ENCODE data around the gene THADA. TPM values are rescaled to one million over a fixed set of nuclear protein-coding genes. Genes with fewer than 3 reads are reported as not detected.

The THADA gene
- total RNA-seq, 1 donor from 2014 or later, result 29.3 TPM

GRCh38 chr2:43269706-43270105, 326.1 kb downstream of the THADA start:
- no peaks in the 10 kb centered on the region for H3K27me3 ChIP-seq
- no peaks in the 10 kb centered on the region for H3K36me3 ChIP-seq
- H3K79me2 ChIP-seq (ENCODE audit: low read depth), result no peaks in the 10 kb centered on the region
- H3K27ac ChIP-seq, result no peak overlapping the region
- Mint-ChIP-seq H3K36me3 (peaks cover 6% of the 10 kb centered on the region), H3K27ac (no peak overlapping the region), H3K4me1 (peaks cover 57% of the 10 kb centered on the region), H3K4me3 (no peak overlapping the region), H3K27me3 (ENCODE audit: insufficient read depth, low read depth) (peaks cover 2% of the 10 kb centered on the region), H3K9me3 (no peaks in the 10 kb centered on the region)
- no peak overlapping the region for H3K9ac ChIP-seq
- no peak overlapping the region for H3K4me3 ChIP-seq
- H3K4me1 ChIP-seq, result peaks cover 43% of the 10 kb centered on the region
- no peak overlapping the region for H3K4me2 ChIP-seq
- H3F3A ChIP-seq (ENCODE audit: low read depth), result peaks cover 11% of the 10 kb centered on the region
- H4K20me1 ChIP-seq (ENCODE audit: low read depth), result no peaks in the 10 kb centered on the region
- DNase-seq (ENCODE audit: low spot score), result no peak
- no peak overlapping the region for H2AFZ ChIP-seq (replicated peaks)
- no peaks in the 10 kb centered on the region for H3K9me3 ChIP-seq (ENCODE audit: low read depth)
- TF ChIP-seq EZH2 (IDR thresholded peaks at IDR 0.05) (no peak), EZH2phosphoT487 (IDR thresholded peaks at IDR 0.05) (no peak)
- TF ChIP-seq, protein P1, sequence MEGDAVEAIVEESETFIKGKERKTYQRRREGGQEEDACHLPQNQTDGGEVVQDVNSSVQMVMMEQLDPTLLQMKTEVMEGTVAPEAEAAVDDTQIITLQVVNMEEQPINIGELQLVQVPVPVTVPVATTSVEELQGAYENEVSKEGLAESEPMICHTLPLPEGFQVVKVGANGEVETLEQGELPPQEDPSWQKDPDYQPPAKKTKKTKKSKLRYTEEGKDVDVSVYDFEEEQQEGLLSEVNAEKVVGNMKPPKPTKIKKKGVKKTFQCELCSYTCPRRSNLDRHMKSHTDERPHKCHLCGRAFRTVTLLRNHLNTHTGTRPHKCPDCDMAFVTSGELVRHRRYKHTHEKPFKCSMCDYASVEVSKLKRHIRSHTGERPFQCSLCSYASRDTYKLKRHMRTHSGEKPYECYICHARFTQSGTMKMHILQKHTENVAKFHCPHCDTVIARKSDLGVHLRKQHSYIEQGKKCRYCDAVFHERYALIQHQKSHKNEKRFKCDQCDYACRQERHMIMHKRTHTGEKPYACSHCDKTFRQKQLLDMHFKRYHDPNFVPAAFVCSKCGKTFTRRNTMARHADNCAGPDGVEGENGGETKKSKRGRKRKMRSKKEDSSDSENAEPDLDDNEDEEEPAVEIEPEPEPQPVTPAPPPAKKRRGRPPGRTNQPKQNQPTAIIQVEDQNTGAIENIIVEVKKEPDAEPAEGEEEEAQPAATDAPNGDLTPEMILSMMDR (IDR thresholded peaks at IDR 0.05), result no peak

GRCh38 chr2:43269074-43269572, 326.7 kb downstream of the THADA start:
- Histone ChIP-seq H3K36me3 (no peaks in the 10 kb centered on the region), H3K9me3 (ENCODE audit: low read depth) (no peaks in the 10 kb centered on the region), H3K79me2 (ENCODE audit: low read depth) (no peaks in the 10 kb centered on the region), H4K20me1 (ENCODE audit: low read depth) (no peaks in the 10 kb centered on the region), H3K4me1 (peaks cover 38% of the 10 kb centered on the region), H3K4me2 (no peak overlapping the region), H3K4me3 (no peak overlapping the region), H3K9ac (no peak overlapping the region), H2AFZ (replicated peaks) (no peak overlapping the region), H3K27me3 (no peaks in the 10 kb centered on the region), H3K27ac (no peak overlapping the region), H3F3A (ENCODE audit: low read depth) (peaks cover 11% of the 10 kb centered on the region)
- peaks cover 52% of the 10 kb centered on the region for H3K4me1 Mint-ChIP-seq
- H3K4me3 Mint-ChIP-seq, result peak overlapping the region; percentile 27
- H3K9me3 Mint-ChIP-seq, result no peaks in the 10 kb centered on the region
- peaks cover 2% of the 10 kb centered on the region for H3K27me3 Mint-ChIP-seq (ENCODE audit: insufficient read depth, low read depth)
- H3K36me3 Mint-ChIP-seq, result peaks cover 6% of the 10 kb centered on the region
- peak; percentile 43 for DNase-seq (ENCODE audit: low spot score)
- H3K27ac Mint-ChIP-seq, result peak overlapping the region; percentile 84
- TF ChIP-seq EZH2phosphoT487 (IDR thresholded peaks at IDR 0.05) (no peak), EZH2 (IDR thresholded peaks at IDR 0.05) (no peak)
- TF ChIP-seq, protein P1 (IDR thresholded peaks at IDR 0.05), result no peak

DNA sequence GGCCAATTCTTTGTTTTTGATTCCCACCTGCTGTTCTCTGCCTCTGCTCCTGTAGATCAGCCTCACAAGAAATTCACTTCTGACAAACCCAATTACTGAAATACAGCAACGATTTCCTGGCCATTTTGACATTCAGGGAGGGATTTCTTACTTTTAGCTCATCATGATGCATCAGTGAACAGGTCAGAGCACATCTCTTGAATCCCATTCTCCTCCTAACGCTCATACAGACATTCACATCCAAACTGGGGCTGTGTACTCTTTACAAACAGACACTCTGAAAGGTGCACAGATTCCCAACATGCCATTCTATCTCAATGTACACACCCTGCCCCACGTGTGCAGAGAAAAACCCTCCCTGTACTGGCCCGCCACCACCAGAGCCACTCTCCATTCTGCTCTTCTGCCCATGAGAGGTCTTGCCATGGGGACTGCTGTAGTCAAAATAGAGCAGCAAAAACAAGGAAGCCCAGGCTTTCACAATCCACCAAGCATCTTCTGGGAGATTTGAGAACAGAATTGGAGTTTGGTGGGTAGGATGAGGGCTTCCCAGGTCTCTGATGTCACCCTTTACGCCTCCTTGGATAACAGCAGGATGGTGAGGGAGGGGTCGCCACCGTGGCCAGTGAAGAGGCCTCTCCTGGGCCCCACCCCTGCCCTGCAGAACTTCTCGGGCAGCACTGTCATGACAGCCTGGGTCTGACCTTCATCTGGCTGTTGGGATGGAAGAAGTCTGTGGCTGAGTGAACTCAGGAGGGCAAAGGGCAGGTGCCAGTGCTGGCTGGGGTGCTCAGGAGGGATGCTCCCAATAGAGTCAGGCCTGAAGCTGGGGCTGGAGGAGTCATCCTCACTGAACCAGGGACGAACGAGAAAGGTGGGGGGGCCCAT, 327.5 kb downstream of the THADA start:
- no peaks in the 10 kb centered on the region for H4K20me1 ChIP-seq (ENCODE audit: low read depth)
- no peaks in the 10 kb centered on the region for H3K9me3 Mint-ChIP-seq
- no peak overlapping the region for H3K27ac ChIP-seq
- no peak overlapping the region for H3K4me3 ChIP-seq
- no peaks in the 10 kb centered on the region for H3K36me3 ChIP-seq
- H3F3A ChIP-seq (ENCODE audit: low read depth), result peaks cover 11% of the 10 kb centered on the region
- H3K9me3 ChIP-seq (ENCODE audit: low read depth), result no peaks in the 10 kb centered on the region
- no peak overlapping the region for H3K9ac ChIP-seq
- H2AFZ ChIP-seq (replicated peaks), result no peak overlapping the region
- peak overlapping the region; percentile 69 for H3K27ac Mint-ChIP-seq
- TF ChIP-seq EZH2phosphoT487 (IDR thresholded peaks at IDR 0.05) (no peak), EZH2 (IDR thresholded peaks at IDR 0.05) (no peak)
- TF ChIP-seq, protein P1 (IDR thresholded peaks at IDR 0.05), result no peak
- H3K4me3 Mint-ChIP-seq, result peak overlapping the region; percentile 27
- H3K79me2 ChIP-seq (ENCODE audit: low read depth), result no peaks in the 10 kb centered on the region
- H3K4me2 ChIP-seq, result no peak overlapping the region
- DNase-seq (ENCODE audit: low spot score), result no peak
- H3K36me3 Mint-ChIP-seq, result peaks cover 6% of the 10 kb centered on the region
- peaks cover 49% of the 10 kb centered on the region for H3K4me1 Mint-ChIP-seq
- H3K27me3 ChIP-seq, result no peaks in the 10 kb centered on the region
- peaks cover 2% of the 10 kb centered on the region for H3K27me3 Mint-ChIP-seq (ENCODE audit: insufficient read depth, low read depth)
- H3K4me1 ChIP-seq, result peaks cover 38% of the 10 kb centered on the region

Measured in neural progenitor cell (in vitro differentiated cells).